Measurements from ENCODE around the gene PXDC1. TPM values are rescaled to one million over a fixed set of nuclear protein-coding genes. Genes with fewer than 3 reads are reported as not detected.

PXDC1 gene
- total RNA-seq, 4 donors from 2014 or later = 8.8 to 47.1 (median 19.6) TPM

GRCh38 chr6:3740551-3741476, 10.7 kb downstream of the PXDC1 start:
- in situ Hi-C loops (cut with MboI; ENCODE audit: low sequenced_read_pairs in 4 of 4) (loop anchor here (5.0 to 25.0 kb wide), 6 partner anchors 191 to 629 kb away; partner anchors contain the start of genes BPHL (in 1 of the 4) and ECI2 (in 1 of the 4)), intact Hi-C loops (cut with DNase I; ENCODE audit: low total_unique reads) (loop anchor here (1.0 to 5.0 kb wide), 2 partner anchors 237 to 416 kb away; no protein-coding TSS in a partner anchor)
- H3K9me3 ChIP-seq = no peaks in the 10 kb centered on the region
- peaks cover 23 to 54% of the 10 kb centered on the region in 2 donors for H3K4me1 ChIP-seq
- TF ChIP-seq CTCF (IDR thresholded peaks at IDR 0.05 in 4 of 5, conservative IDR thresholded peaks at IDR 0.05 in 1 of 5) (no peak), POLR2A (IDR thresholded peaks at IDR 0.05) (peak in 1 of 2 donors; percentile 20)
- peak overlapping the region; percentile 35 to 96 (median 76) for H3K27ac ChIP-seq
- H3K27me3 ChIP-seq = no peaks in the 10 kb centered on the region
- DNase-seq (peak in 1 of 2 donors; percentile 70), ATAC-seq (peak in 1 of 2 donors; percentile 54)
- no peak overlapping the region for H3K4me3 ChIP-seq
- peaks cover 0 to 16% of the 10 kb centered on the region in 2 donors for H3K36me3 ChIP-seq

GRCh38 chr6:3739311-3739897, 12.1 kb downstream of the PXDC1 start:
- no peak for DNase-seq
- H3K36me3 ChIP-seq = peaks cover 0 to 28% of the 10 kb centered on the region in 2 donors

GRCh38 chr6:3738381-3739131, 13.0 kb downstream of the PXDC1 start:
- Histone ChIP-seq H3K27ac (no peak overlapping the region), H3K27me3 (no peaks in the 10 kb centered on the region), H3K36me3 (peaks cover 0 to 30% of the 10 kb centered on the region in 2 donors), H3K4me3 (no peak overlapping the region), H3K4me1 (peaks cover 15 to 33% of the 10 kb centered on the region in 2 donors), H3K9me3 (no peaks in the 10 kb centered on the region)
- ATAC-seq (no peak), DNase-seq (no peak)
- in situ Hi-C loops (cut with MboI; ENCODE audit: low sequenced_read_pairs in 4 of 4) = loop anchor here (5.0 to 25.0 kb wide), 7 partner anchors 264 to 626 kb away; partner anchors contain the start of genes BPHL (in 1 of the 4) and ECI2 (in 1 of the 4)
- intact Hi-C loops (cut with DNase I; ENCODE audit: low total_unique reads) = no loop called here
- TF ChIP-seq CTCF (IDR thresholded peaks at IDR 0.05 in 4 of 5, conservative IDR thresholded peaks at IDR 0.05 in 1 of 5) (no peak), POLR2A (IDR thresholded peaks at IDR 0.05) (no peak)

More at GRCh38 chr6:3739311-3739897, 12.1 kb downstream of the PXDC1 start:
- H3K4me1 ChIP-seq = peaks cover 19 to 40% of the 10 kb centered on the region in 2 donors
- intact Hi-C loops (cut with DNase I; ENCODE audit: low total_unique reads) (no loop called here), in situ Hi-C loops (cut with MboI; ENCODE audit: low sequenced_read_pairs in 4 of 4) (loop anchor here (5.0 to 25.0 kb wide), 7 partner anchors 263 to 627 kb away; partner anchors contain the start of genes BPHL (in 1 of the 4) and ECI2 (in 1 of the 4))
- TF ChIP-seq CTCF (IDR thresholded peaks at IDR 0.05 in 4 of 5, conservative IDR thresholded peaks at IDR 0.05 in 1 of 5) (no peak), POLR2A (IDR thresholded peaks at IDR 0.05) (no peak)
- no peak overlapping the region for H3K4me3 ChIP-seq
- ATAC-seq = no peak
- no peaks in the 10 kb centered on the region for H3K27me3 ChIP-seq
- no peak overlapping the region for H3K27ac ChIP-seq
- H3K9me3 ChIP-seq = no peaks in the 10 kb centered on the region

GRCh38 chr6:3737831-3738210, 13.7 kb downstream of the PXDC1 start:
- ATAC-seq = no peak
- H3K4me3 ChIP-seq = no peak overlapping the region
- peaks cover 0 to 30% of the 10 kb centered on the region in 2 donors for H3K36me3 ChIP-seq
- no peak for TF ChIP-seq POLR2A (IDR thresholded peaks at IDR 0.05)
- TF ChIP-seq CTCF (IDR thresholded peaks at IDR 0.05 in 4 of 5, conservative IDR thresholded peaks at IDR 0.05 in 1 of 5) = no peak
- intact Hi-C loops (cut with DNase I; ENCODE audit: low total_unique reads) (no loop called here), in situ Hi-C loops (cut with MboI; ENCODE audit: low sequenced_read_pairs in 4 of 4) (loop anchor here (5.0 to 25.0 kb wide), 7 partner anchors 264 to 626 kb away; partner anchors contain the start of genes BPHL (in 1 of the 4) and ECI2 (in 1 of the 4))
- H3K4me1 ChIP-seq = peaks cover 8 to 26% of the 10 kb centered on the region in 2 donors
- DNase-seq = no peak
- no peaks in the 10 kb centered on the region for H3K27me3 ChIP-seq
- H3K27ac ChIP-seq = no peak overlapping the region
- H3K9me3 ChIP-seq = no peaks in the 10 kb centered on the region

All from gastrocnemius medialis (tissue), 4 donors.